HEK293 (cell line): Measurements from ENCODE around the gene SOS2.

Experiments
- BCL11A ChIP-seq: fragments of 450-650 bp; formaldehyde crosslinking; IDR thresholded peaks from 2 replicates; pipeline ENCODE4 v1.5.1; 2016; ENCODE audit warnings: low read depth, missing biosample characterization, missing genetic modification characterization
- CTCF ChIP-seq: fragments of 450-650 bp; formaldehyde crosslinking; IDR thresholded peaks from 2 replicates; pipeline ENCODE4 v1.5.1; 2016; ENCODE audit warnings: missing biosample characterization, missing genetic modification characterization
- EGR2 ChIP-seq: fragments of 450-650 bp; formaldehyde crosslinking; IDR thresholded peaks from 2 replicates; pipeline ENCODE4 v1.5.1; 2016; ENCODE audit warnings: low read depth, missing biosample characterization, missing genetic modification characterization
- KLF10 ChIP-seq: fragments of 450-650 bp; IDR thresholded peaks from 2 replicates; pipeline ENCODE4 v1.5.1; 2018; ENCODE audit warnings: missing biosample characterization, mild to moderate bottlenecking, missing genetic modification characterization
- KLF9 ChIP-seq: fragments of 450-650 bp; formaldehyde crosslinking; IDR thresholded peaks from 2 replicates; pipeline ENCODE4 v1.5.1; 2016; ENCODE audit warnings: missing biosample characterization, missing genetic modification characterization, low read depth
- PATZ1 ChIP-seq: fragments of 450-650 bp; formaldehyde crosslinking; IDR thresholded peaks from 2 replicates; pipeline ENCODE4 v1.5.1; 2016; ENCODE audit warnings: missing biosample characterization, missing genetic modification characterization
- PBX3 ChIP-seq: sonication (generic); formaldehyde crosslinking; IDR thresholded peaks from 2 replicates; pipeline ENCODE4 v1.8.1; 2022; ENCODE audit warnings: mild to moderate bottlenecking, moderate library complexity, missing genetic modification reagents
- ZNF169 ChIP-seq: fragments of 450-650 bp; formaldehyde crosslinking; IDR thresholded peaks from 2 replicates; pipeline ENCODE4 v1.5.1; 2016; ENCODE audit warnings: missing biosample characterization, missing genetic modification characterization
- ZNF174 ChIP-seq: fragments of 450-650 bp; formaldehyde crosslinking; IDR thresholded peaks from 2 replicates; pipeline ENCODE4 v1.5.0; 2017; ENCODE audit warnings: missing biosample characterization, mild to moderate bottlenecking, missing genetic modification characterization
- ZNF19 ChIP-seq: fragments of 450-650 bp; formaldehyde crosslinking; IDR thresholded peaks from 2 replicates; pipeline ENCODE4; 2016; ENCODE audit warnings: missing biosample characterization, missing genetic modification characterization, low read depth
- ZNF311 ChIP-seq: fragments of 450-650 bp; formaldehyde crosslinking; IDR thresholded peaks from 2 replicates; pipeline ENCODE4 v1.5.1; 2017; ENCODE audit warnings: missing biosample characterization, missing genetic modification characterization, borderline replicate concordance
- ZNF501 ChIP-seq: fragments of 450-650 bp; formaldehyde crosslinking; IDR thresholded peaks from 2 replicates; pipeline ENCODE4 v1.5.1; 2016; ENCODE audit warnings: missing biosample characterization, missing genetic modification characterization
- ZNF629 ChIP-seq: fragments of 450-650 bp; formaldehyde crosslinking; IDR thresholded peaks from 2 replicates; pipeline ENCODE4 v1.5.1; 2017; ENCODE audit warnings: missing biosample characterization, missing genetic modification characterization
- ZNF777 ChIP-seq: fragments of 450-650 bp; formaldehyde crosslinking; IDR thresholded peaks from 2 replicates; pipeline ENCODE4 v1.5.1; 2017; ENCODE audit warnings: missing biosample characterization, missing genetic modification characterization, borderline replicate concordance

GRCh38 chr14:50148799-50149198 is 82.6 kb downstream of the SOS2 start:
- TF ChIP-seq ZNF169 (tag by site-specific recombination): no peak
- TF ChIP-seq CTCF (tag by site-specific recombination): no peak
- TF ChIP-seq ZNF777 (tag by site-specific recombination): no peak
- no peak for TF ChIP-seq PBX3
- TF ChIP-seq ZNF19 (tag by site-specific recombination): no peak
- no peak for TF ChIP-seq EGR2 (tag by site-specific recombination)
- TF ChIP-seq PATZ1 (tag by site-specific recombination): no peak
- TF ChIP-seq KLF9 (tag by site-specific recombination): no peak
- no peak for TF ChIP-seq ZNF501 (tag by site-specific recombination)
- no peak for TF ChIP-seq BCL11A (tag by site-specific recombination)
- TF ChIP-seq ZNF174 (tag by site-specific recombination): no peak
- TF ChIP-seq KLF10: no peak
- TF ChIP-seq ZNF311 (tag by site-specific recombination): no peak
- TF ChIP-seq ZNF629 (tag by site-specific recombination): no peak
